NCI-H187 treated with DMSO at 0.1 percent for 48 hours (cell line): Measurements from ENCODE around the gene EXOSC9.
A peak's percentile ranks its signal among the peaks of the same experiment; 100 is the strongest.
"Not testable (repeated sequence)": the region's sequence is repeated elsewhere in the genome, so short reads cannot be mapped to it uniquely, and the experiment has no call there.

Source experiments
- DNase-seq: peaks from one replicate; lab custom pipeline; 2025; lab: John Stamatoyannopoulos, UW

EXOSC9 gene, protein sequence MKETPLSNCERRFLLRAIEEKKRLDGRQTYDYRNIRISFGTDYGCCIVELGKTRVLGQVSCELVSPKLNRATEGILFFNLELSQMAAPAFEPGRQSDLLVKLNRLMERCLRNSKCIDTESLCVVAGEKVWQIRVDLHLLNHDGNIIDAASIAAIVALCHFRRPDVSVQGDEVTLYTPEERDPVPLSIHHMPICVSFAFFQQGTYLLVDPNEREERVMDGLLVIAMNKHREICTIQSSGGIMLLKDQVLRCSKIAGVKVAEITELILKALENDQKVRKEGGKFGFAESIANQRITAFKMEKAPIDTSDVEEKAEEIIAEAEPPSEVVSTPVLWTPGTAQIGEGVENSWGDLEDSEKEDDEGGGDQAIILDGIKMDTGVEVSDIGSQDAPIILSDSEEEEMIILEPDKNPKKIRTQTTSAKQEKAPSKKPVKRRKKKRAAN

GRCh38 chr4:121800961-121801714 lies at the start of gene EXOSC9:
Gene EXOSC9, plus strand, starts transcription at chr4:121801323. Its CDS starts 102 bp downstream, at chr4:121801425.
- peak; percentile 11 for DNase-seq

DNA sequence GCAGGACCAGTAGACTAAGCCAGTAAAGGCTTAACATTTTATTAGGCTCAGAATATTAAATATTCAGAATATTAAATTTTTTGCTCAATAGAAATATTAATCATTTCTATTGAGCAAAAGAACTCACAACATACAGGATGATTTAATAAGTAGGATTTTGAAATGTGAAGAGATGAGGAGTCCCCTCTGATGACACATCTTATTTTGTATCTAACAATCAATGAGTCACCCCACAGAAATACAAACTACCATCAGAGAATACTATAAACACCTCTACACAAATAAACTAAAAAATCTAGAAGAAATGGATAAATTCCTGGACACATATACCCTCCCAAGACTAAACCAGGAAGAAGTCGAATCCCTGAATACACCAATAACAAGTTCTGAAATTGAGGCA lies 49.0 kb upstream of the EXOSC9 start:
- not testable (repeated sequence) for DNase-seq

DNA sequence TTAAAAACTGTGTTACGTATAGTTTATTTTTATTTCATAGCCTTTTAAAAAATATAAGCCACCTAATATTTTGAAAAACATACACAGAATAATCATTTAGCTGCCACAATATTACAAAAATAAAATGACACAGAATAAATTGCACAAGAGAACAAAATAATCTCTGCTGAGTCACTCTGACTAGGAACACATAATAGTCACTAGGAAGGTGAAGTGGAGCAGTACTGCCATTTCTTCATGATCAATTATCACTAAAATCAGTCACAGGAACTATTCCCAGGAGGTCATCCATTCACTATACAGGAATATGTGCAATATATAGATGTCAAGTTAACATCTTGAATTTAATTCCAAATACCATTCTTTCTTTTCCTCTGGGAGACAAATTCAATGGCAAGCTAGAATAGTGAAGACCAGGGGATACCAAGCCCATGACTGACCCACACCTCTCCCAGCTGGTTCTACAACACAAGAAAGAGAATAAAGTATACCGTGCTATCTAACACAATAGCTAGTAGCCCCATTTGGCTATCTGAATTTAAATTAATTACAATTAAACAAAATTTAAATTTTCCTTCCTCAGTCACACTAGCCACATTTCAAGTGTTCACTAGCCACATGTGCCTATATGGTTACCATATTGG lies 42.1 kb upstream of the EXOSC9 start:
- no peak for DNase-seq

GRCh38 chr4:121760205-121760604 lies 40.9 kb upstream of the EXOSC9 start:
- no peak for DNase-seq

GRCh38 chr4:121764303-121764701 lies 36.8 kb upstream of the EXOSC9 start:
- DNase-seq, result no peak

DNA sequence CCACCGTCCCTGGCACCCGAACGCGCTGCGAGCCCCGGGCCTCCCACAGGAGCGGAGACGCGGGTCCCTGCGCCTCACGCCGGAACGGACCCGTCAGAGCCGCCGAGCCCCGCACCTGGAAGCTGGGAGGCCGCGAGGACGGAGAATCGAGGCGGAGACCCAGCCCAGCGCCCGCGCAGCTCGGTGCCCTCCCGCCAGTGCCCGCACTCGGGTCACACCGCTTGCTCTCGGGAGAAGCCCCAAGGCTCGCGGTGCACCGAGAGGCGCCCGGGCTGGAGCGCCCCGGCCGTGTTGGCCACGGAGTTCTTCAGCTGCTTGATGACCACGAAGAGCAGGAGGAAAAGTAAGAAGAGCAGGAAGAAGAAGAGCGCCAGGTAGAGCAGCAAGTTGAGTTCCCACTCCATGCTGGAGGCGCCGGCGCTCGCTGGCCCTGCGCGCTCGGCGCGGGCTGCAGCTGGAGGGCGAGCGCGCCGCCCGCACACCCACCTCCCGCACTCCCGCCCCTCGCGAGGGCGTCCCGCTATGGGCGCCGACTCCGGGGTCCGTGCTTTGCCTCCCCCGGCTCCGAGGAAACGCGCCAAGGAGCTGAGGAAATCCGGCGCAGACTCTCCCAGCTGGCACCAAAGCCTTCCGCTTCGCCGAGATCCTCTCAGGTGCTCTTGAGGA lies 36.3 kb upstream of the EXOSC9 start, which contains the start of gene SMIM43:
Gene SMIM43 (minus strand): TSS at position 463 of the 666 bp plus-strand sequence. CDS start 59 bp downstream, at position 404.
- no peak for DNase-seq

DNA sequence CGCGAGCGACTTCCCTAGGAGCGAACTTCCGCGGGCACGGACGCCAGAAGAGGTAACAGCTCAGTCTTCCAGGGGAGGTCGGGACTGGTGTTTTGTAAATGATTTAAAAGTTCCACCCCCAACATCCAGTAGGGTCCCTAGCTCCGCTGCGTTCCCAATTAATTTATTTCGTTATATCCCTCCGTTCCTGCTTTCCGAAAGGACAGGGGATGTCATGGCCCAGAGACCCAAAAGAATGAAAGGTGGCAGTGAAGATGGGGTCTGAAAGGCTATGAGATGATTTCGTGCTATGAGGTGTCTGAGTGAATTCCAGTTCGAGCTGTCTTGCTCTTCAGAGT lies 35.8 kb upstream of the EXOSC9 start:
- no peak for DNase-seq

- no peak for DNase-seq
Measured at GRCh38 chr4:121765971-121766538, 35.1 kb upstream of the EXOSC9 start.

- DNase-seq, result no peak
Measured at GRCh38 chr4:121767166-121767565, 34.0 kb upstream of the EXOSC9 start.

DNA sequence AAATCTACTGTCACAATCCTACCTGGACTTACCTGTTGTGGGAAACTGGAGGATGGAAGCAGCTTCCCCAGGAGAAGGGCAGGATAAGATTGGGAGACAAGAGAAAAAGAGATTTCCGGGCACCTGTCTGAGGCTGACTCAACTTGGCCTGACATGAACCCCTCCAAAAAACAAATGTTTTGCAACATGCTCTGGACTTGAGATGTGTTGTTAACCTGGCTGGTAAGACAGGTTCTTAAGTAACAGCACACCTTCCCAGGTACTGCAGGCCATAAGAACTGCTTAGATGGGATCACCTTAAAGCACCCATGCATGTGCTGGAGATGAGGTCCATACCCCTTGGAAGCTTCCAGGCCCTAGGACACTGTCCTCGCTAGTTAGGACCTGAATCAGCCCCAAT lies 31.8 kb upstream of the EXOSC9 start:
- no peak for DNase-seq

- no peak for DNase-seq
Measured at GRCh38 chr4:121771869-121772268, 29.3 kb upstream of the EXOSC9 start.

DNA sequence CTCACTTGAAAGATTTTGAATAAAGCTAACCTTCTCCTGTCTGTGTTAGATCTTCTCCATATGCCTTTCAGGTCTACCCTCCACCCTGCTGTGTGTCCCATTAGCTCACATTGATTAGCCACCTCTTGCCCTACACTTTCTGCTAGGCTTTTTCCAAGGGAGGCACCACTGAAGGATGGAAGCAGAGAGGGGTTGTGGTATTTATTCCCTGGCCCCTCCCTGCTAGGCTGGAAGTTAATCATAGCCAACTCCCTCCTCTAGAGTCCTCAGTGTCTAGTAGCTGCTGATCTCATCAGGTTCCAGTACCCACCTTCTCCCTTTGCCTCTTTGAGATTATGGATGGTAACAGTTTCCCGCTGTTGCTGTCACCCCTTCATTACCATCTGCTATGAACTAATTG lies 27.2 kb upstream of the EXOSC9 start:
- no peak for DNase-seq

GRCh38 chr4:121776610-121777401 lies 24.3 kb upstream of the EXOSC9 start:
- DNase-seq, result no peak

GRCh38 chr4:121777625-121778024 lies 23.5 kb upstream of the EXOSC9 start:
- DNase-seq, result no peak

DNA sequence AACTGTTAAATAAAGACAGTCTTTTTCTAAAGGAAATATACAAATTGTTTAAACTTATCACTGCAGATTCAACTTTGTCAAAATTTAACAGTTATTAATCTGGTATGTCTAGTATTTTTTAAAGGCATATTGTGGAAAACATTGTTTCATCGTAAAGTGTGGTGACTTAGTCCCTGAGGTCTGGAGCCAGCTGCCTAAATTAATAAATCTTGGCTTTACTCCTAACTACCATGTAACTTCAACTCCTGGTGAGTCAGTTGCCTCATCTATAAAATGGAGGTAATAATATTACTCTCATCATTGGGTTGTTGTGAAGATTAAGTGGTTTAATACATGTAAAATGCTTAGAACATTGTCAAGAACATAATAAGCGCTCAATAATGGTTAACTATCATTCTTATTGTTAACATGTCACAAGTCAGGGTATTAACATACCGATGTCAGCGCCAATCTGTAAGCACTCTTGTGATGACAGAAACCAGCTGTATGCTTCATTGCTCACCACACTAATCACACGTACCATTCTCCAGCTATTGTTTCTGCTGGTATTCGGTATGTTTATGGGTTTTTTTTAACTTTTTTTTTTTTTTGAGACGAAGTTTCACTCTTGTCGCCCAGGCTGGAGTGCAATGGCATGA lies 22.0 kb upstream of the EXOSC9 start:
- DNase-seq, result no peak

DNA sequence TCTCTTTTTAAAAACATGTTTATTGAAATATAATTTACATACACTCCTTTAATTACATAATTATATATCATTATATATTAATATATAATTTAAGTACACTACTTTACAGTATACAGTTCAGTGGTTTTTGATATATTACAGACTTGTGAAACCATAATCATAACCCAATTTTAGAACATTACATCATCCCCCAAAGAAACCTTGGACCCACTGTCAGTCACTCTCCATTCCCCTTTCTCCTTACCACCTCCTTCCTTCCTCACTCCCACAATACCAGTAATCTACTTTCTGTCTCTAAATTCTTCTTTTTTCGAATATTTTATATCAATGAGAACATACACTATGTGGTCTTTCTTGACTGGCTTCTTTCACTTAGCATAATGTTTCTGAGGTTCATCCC lies 17.9 kb upstream of the EXOSC9 start:
- no peak for DNase-seq

DNA sequence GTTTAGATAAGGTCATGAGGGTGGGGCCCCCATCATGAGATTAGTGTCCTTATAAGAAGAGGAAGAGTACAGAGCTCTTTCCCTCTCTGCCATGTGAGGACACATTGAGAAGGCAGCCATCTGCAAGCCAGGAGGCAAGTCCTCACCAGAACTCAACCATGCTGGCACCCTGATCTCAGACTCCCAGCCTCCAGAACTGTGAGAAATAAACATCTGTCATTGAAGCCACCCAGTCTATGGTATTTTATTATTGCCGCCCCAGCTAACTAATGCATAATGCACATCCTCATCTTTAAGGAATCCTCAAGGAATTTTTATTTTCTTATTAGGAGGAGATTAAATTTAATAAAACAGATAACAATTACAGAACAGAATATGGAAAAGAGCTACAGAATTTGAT lies 16.7 kb upstream of the EXOSC9 start:
- no peak for DNase-seq

DNA sequence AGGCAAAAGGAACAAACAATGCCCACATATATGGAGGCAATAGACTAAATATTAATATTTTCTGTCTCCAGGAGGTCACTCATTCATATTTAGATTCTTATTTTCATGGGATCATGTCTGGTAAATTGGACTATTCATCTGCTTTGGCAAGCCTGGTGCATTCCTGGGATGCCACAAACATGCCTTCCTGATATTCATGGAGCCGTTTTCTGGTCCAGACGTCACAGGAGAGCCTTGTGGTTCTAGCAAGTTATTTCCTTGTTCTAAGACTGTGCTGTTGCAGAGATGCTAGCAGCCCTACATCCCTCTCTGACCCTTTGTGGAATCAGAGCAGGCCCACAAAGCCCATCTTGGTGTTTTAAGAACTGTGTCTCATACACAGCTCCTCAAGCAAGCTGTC lies 16.1 kb upstream of the EXOSC9 start:
- DNase-seq, result no peak

DNA sequence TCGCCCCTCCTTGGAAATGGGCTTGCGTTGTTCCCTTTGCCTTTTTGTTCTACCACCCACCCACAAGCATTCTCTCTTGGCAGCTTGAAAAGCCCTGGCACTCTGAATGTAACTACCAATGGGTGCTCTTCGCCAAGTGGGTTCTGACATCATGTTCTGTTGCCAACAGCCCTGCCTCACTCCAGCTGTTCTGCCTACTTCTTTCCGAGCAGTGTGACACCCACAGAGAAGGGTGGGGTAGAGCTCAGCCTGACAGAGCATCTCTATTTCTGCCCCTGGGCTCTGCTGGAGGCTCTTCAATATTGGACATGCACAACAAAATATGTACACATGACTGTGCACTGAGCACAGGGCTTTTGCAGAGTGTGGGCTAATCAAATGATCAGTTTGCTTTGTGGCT lies 15.6 kb upstream of the EXOSC9 start:
- DNase-seq, result no peak

GRCh38 chr4:121786221-121786620 lies 14.9 kb upstream of the EXOSC9 start:
- no peak for DNase-seq

DNA sequence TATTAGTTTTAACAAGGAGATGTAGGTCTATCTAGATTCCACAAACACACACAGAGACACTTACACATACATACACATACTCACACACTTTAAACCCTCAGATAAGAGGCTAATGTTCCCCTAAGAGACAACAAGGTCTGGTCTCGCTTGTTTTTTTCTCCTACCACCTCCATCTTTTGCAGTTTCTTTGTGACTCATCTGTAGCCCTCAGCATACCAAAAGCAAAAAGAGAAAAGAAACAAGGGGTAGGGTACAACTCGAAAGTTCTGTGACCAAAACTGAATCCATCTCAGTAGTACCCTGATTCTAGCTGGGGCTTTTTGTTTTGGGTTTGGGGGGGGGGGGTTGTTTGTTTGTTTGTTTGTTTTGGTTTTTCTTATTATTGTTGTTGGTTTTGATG lies 12.2 kb upstream of the EXOSC9 start:
- DNase-seq, result no peak
